ENCODE data around the gene FAM199X.
"Not testable (repeated sequence)": the region's sequence is repeated elsewhere in the genome, so short reads cannot be mapped to it uniquely, and the experiment has no call there.

Gene FAM199X

DNA sequence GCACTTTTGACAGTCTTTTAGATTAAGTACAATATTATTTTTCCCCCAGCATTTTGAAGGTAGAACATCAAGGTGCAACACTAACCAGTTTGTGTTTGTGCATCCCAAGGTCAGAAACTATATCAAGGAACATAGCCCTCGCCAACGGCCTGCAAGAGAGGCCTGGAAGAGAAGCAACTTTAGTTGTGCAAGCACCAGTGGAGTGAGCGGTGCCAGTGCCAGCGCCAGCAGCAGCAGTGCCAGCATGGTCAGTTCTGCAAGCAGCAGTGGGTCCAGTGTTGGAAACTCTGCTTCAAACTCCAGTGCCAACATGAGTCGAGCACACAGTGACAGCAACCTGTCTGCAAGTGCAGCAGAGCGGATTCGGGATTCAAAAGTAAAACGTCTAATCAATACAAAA lies 21.7 kb downstream of the FAM199X start:
- no peak for DNase-seq (ENCODE audit: low read depth in 4 of 4, low spot score in 1 of 4)

DNA sequence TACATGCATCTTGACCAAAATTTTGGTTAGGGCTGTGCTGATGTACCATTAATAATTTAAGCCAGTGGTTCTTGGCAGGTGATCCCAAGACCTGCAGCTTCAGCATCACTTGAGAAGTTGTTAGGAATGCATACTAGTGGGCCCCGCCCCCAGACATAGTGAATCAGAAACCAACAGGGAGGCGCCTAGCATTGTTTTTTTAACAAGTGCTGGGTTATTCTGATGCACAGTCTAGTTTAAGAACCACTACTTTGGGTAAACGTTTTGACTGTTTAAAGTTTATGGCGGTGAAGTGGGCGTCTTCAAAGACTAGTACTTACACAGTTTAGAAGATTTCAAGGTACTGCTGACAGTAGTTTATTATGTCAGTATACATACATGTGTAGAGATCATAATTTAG lies 23.6 kb downstream of the FAM199X start:
- no peak for DNase-seq (ENCODE audit: low read depth in 4 of 4, low spot score in 1 of 4)

DNA sequence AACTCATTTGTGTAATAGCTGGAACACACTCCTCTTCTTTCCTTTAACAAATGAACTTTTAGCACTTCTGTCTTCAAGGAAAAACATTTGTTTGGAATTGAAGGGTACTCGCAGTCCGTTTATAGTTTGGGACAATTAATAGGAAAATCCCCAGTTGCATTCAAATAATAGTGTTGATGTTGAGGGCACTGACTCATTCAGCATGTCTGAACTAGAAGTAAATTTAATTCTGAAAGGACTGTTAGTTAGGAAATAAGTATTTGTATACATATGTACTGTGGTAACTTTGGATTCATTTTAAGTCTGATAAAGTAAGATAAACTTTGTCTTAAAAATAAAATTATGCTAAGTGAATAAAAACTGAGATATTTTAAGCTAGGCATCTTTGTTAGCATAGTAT lies 27.2 kb downstream of the FAM199X start:
- no peak for DNase-seq (ENCODE audit: low read depth in 4 of 4, low spot score in 1 of 4)

DNA sequence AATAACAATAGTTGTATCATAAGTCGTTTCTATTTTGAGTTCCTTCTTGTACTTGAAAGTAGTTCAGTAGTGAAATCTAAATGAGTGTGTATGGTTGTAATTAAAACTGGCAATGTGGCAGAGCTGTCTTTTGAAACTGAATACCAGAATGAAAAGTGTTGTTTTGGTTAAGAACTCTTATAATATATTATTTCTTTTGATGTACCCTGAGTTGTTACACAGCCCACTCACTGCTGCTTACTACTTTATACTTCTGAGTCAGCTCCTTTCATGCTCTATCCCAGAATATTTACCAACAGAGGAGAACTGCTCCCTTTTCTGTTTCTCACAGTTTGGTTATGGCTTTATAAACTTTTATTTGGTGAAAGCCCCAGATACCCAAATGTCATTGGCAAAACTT lies 28.8 kb downstream of the FAM199X start:
- DNase-seq (ENCODE audit: low read depth in 4 of 4, low spot score in 1 of 4): no peak

DNA sequence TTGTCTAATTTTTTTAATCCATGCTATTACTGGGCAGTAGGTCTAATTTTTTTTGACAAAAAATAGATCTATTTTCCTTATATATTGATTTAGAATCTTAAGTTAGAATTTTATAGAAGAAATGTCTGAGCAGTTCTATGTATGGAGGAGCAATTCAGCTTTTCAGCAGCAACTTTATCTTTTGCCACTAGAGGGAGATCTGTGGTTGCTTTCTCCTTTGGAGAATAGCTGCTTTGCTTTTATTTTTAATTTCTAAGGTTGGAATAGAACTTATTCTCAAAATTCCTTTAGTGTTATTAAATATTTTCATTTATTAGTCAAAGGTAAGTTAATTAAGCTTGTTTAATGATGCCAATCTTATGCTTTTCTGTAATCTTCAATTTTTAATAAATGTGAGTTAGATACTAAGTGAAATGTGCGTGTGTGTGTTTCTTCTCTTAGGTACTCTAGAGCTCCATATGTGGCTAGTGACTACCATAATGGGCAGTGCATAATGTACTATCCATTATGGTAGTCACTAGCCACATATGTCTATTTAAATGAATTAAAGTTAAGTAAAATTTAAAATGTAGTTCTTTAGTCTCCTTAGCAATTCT lies 29.3 kb downstream of the FAM199X start:
- DNase-seq (ENCODE audit: low read depth in 4 of 4, low spot score in 1 of 4): no peak

DNA sequence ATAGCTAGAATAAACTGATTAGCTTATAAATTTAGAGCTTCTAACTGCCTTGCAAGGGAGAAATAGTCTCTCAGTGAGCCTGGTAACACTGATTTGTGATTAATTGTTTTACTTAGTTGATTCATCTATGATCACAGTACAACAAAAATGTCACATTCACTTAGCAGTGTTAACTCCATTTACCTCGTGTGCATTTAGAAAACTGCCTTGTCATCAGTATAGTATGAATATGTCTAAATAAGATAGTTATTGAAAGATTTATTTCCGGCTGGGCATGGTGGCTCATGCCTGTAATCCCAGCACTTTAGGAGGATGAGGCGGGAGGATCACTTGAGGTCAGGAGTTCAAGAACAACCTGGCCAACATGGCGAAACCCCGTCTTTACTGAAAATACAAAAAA lies 39.3 kb downstream of the FAM199X start:
- DNase-seq (ENCODE audit: low read depth in 4 of 4, low spot score in 1 of 4): no peak

DNA sequence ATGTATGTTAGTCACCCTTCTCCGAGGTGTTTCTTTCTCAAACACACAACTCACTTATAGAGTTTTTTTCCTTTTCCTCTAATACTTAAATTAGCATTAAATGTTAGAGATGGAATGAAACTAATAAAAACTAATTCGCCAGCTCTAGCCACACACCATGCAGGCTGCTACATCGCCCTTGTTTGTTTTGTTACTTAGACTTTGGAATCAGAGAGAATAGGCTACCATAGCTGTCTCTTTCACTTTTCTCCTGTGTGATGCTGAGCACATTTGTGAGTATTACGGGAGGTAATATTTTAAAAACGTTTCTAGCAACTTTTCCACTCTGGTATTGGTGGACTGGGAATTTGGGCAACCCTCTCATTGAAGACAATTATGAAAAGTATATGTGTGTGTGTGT lies 44.9 kb downstream of the FAM199X start:
- no peak for DNase-seq (ENCODE audit: low read depth in 4 of 4, low spot score in 1 of 4)

DNA sequence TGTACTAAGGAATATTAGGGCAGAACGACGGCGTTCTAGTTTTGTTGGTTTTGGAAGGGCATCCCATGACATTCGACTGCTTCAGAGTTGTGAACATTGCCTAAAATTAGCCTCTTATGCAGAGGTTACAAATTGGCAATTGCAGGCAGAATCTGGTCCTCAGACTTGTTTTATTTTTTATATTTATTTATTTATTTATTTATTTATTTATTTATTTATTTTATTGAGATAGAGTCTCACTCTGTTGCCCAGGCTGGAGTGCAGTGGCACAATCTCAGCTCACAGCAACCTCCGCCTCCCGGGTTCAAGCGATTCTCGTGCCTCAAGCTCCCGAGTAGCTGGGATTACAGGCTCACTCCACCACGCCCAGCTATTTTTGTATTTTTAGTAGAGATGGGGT lies 63.8 kb downstream of the FAM199X start:
- not testable (repeated sequence) for DNase-seq (ENCODE audit: low read depth in 4 of 4, low spot score in 1 of 4)

Data from stimulated activated CD4-positive, alpha-beta T cell treated with anti-CD3 and anti-CD28 coated beads, Interleukin-1b, Interleukin-23, amount 100 ng/mL, for 24 hours (primary cell).